Stimulated activated CD4-positive, alpha-beta T cell treated with anti-CD3 and anti-CD28 coated beads, Interleukin-4, amount 100 ng/mL, for 24 hours (primary cell): Measurements from ENCODE around the gene JUP.
"Not testable (repeated sequence)": the region's sequence is repeated elsewhere in the genome, so short reads cannot be mapped to it uniquely, and the experiment has no call there.

Source experiments
- DNase-seq: peaks from one replicate; pipeline ENCODE4 v3.0.0-alpha.2; 2020

JUP gene

GRCh38 chr17:41786227-41787020 is at the start of gene JUP:
Gene JUP, minus strand, starts transcription at chr17:41786711. Its CDS starts 14,857 bp downstream, at chr17:41771854.
- DNase-seq: peak; percentile 89

- DNase-seq: peak; percentile 42
Observed at GRCh38 chr17:41835800-41836549, 49.5 kb upstream of the JUP start, which contains the start of gene NT5C3B. Gene NT5C3B, minus strand, starts transcription at chr17:41836232. Its CDS starts 39 bp downstream, at chr17:41836193.

GRCh38 chr17:41835214-41835799 is 48.8 kb upstream of the JUP start:
- no peak for DNase-seq

- DNase-seq: not testable (repeated sequence)
Observed at GRCh38 chr17:41829961-41830360, 43.5 kb upstream of the JUP start.

GRCh38 chr17:41825175-41825845 is 38.8 kb upstream of the JUP start:
- no peak for DNase-seq

- DNase-seq: no peak
Observed at GRCh38 chr17:41824086-41824485, 37.6 kb upstream of the JUP start.

- DNase-seq: no peak
Observed at GRCh38 chr17:41823580-41823979, 37.1 kb upstream of the JUP start.

- DNase-seq: no peak
Observed at GRCh38 chr17:41823141-41823524, 36.6 kb upstream of the JUP start.

GRCh38 chr17:41822216-41823140 is 36.0 kb upstream of the JUP start:
- DNase-seq: no peak

GRCh38 chr17:41821776-41822175 is 35.3 kb upstream of the JUP start:
- DNase-seq: no peak

- DNase-seq: no peak
Observed at GRCh38 chr17:41818024-41818423, 31.5 kb upstream of the JUP start.

- DNase-seq: no peak
Observed at GRCh38 chr17:41816637-41817320, 30.3 kb upstream of the JUP start.

- no peak for DNase-seq
Observed at GRCh38 chr17:41814195-41814594, 27.7 kb upstream of the JUP start.

- no peak for DNase-seq
Observed at GRCh38 chr17:41813699-41814124, 27.2 kb upstream of the JUP start.

GRCh38 chr17:41813152-41813680 is 26.7 kb upstream of the JUP start:
- no peak for DNase-seq

- DNase-seq: peak; percentile 20
Observed at GRCh38 chr17:41812381-41813151, 26.1 kb upstream of the JUP start, which contains the start of gene FKBP10. Gene FKBP10, plus strand, starts transcription at chr17:41813004. Its CDS starts 31 bp downstream, at chr17:41813035.

GRCh38 chr17:41811549-41812380 is 25.3 kb upstream of the JUP start, which contains the start of gene P3H4:
Gene P3H4, minus strand, starts transcription at chr17:41811949. Its CDS starts 34 bp downstream, at chr17:41811915.
- peak; percentile 67 for DNase-seq

- DNase-seq: no peak
Observed at GRCh38 chr17:41810659-41811548, 24.4 kb upstream of the JUP start.
